Astrocyte of the spinal cord (primary cell): ENCODE data around the gene UIMC1.
A peak's percentile ranks its signal among the peaks of the same experiment; 100 is the strongest.
"Not testable (repeated sequence)": the region's sequence is repeated elsewhere in the genome, so short reads cannot be mapped to it uniquely, and the experiment has no call there.

Source experiments
- DNase-seq: peaks from one replicate; pipeline ENCODE4 v3.0.0; 2011; ENCODE audit warnings: low read depth, low spot score
- H3K4me3 ChIP-seq: 2 replicates; pipeline ENCODE4 v1.5.1; 2011; ENCODE audit warnings: low read depth, mild to moderate bottlenecking, low read length, moderate library complexity
- in situ Hi-C: cut with HindIII; loops from 2 replicates; pipeline ENCODE4 v1.10.0; 2017; ENCODE audit warnings: low sequenced_read_pairs
- TF ChIP-seq, protein P1 (sequence below): IDR thresholded peaks from 2 replicates; pipeline ENCODE4 v1.5.1; 2012; ENCODE audit warnings: low read depth, mild to moderate bottlenecking, low read length, inconsistent platforms

The UIMC1 gene

DNA sequence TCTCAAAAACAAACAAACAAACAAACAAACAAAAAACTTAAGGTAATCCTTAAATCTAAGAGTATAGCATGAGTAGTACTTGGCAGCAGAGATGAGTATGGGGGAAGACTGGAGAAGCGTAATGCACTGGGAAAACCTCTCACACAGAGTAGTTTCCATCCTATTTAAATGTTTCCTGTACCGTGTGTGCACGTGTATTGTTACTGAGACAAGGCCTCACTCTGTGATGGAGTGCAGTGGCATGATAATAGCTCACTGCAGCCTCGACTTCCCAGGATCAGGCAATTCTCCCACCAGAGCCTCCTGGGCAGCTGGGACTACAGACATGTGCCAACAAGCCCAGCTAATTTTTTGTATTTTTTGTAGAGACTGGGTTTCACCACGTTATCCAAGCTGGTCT, 2.9 kb downstream of the UIMC1 start:
- no peak overlapping the region for H3K4me3 ChIP-seq
- TF ChIP-seq, protein P1, sequence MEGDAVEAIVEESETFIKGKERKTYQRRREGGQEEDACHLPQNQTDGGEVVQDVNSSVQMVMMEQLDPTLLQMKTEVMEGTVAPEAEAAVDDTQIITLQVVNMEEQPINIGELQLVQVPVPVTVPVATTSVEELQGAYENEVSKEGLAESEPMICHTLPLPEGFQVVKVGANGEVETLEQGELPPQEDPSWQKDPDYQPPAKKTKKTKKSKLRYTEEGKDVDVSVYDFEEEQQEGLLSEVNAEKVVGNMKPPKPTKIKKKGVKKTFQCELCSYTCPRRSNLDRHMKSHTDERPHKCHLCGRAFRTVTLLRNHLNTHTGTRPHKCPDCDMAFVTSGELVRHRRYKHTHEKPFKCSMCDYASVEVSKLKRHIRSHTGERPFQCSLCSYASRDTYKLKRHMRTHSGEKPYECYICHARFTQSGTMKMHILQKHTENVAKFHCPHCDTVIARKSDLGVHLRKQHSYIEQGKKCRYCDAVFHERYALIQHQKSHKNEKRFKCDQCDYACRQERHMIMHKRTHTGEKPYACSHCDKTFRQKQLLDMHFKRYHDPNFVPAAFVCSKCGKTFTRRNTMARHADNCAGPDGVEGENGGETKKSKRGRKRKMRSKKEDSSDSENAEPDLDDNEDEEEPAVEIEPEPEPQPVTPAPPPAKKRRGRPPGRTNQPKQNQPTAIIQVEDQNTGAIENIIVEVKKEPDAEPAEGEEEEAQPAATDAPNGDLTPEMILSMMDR = no peak
- no peak for DNase-seq
- in situ Hi-C loops = no loop called here

DNA sequence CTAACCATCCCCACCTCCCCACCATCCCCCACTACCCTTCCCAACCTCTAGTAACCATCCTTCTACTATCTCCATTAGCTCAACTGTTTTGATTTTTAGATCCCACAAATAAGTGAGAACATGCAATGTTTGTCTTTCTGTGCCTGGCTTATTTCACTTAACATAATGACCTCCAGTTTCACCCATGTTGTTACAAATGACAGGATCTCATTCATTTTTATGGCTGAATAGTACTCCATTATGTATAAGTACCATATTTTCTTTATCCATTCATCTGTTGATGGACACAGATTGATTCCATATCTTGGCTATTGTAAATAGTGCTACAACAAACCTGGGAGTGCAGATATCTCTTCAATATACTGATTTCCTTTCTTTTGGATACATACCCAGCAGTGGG, 7.1 kb downstream of the UIMC1 start:
- in situ Hi-C loops, H3K4me3 ChIP-seq, DNase-seq: not testable (repeated sequence)

DNA sequence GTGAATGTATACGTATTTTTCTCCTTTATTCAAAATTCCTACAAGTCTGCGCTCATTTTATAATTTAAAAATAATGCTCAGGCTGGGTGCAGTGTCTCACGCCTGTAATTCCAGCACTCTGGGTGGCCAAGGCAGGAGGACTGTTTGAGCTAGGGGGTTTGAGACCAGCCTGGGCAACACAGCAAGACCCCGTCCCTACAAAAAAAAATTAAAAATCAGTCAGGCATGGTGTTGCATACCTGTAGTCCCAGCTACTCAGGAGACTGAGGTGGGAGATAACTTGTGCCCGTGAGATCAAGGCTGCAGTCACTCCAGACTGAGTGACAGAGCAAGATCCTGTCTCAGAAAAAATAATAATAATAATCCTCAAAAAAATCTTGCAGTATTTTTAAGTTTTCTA, 7.8 kb downstream of the UIMC1 start:
- H3K4me3 ChIP-seq = no peak overlapping the region
- TF ChIP-seq, protein P1 = no peak
- DNase-seq = no peak
- in situ Hi-C loops = no loop called here

DNA sequence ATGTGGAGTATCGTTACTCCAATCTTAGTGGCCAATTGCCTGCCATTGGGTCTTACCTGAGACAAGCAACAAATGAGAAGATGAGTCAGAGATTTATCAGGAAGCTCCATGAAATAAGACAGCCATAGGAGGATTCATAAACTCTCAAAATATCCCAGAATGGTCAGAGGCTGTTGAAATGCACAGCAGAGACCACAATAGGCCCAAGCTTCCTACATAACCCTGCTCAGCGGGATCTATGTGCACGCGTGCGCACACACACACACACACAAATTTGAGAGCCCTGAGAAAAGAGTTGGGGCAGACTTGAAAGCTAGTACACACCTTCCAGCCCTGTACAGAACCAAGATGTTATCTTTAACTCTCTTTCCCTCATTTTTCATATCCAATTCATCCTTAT, 9.8 kb downstream of the UIMC1 start:
- no peak overlapping the region for H3K4me3 ChIP-seq
- TF ChIP-seq, protein P1 = no peak
- in situ Hi-C loops = no loop called here
- no peak for DNase-seq

DNA sequence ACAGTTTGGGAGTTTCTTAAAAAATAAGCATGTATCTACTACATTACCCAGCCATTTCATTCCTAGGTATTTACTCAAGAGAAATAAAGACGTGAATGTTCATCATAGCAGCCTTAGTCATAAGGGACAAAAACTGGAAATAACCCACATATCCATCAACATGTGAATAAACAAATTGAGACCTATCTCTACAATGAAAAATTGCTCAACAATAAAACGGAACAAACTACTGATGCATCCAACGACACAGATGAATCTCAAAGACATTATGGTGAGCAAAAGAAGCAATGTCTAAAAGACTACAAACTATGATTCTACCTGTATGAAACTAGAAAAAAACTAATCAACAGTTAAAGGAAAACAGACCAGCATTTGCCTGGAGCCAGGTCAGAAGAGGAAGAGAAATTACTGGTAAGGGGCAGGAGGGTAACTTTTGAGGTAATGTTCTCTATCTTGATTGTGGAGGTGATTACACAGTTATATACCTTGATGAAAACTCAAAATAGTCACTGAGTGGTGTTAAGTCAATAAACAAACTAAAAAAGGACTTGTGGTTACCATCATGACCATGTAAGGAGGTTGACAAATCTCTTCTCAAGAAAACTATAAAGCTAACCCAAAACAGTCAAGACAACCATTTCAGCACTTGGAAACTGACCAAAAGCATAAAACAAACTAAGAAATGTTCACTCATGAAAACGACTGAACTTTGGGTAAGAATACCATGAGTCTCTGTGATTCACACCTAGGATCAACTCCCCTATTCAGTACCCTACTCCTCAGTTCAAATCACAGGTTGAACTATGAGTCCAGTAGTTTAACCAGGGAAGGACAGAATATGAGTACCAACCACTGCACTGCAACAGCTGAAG, 10.4 kb downstream of the UIMC1 start:
- in situ Hi-C loops = no loop called here
- TF ChIP-seq, protein P1 = no peak
- H3K4me3 ChIP-seq = no peak overlapping the region
- peak; percentile 68 for DNase-seq

DNA sequence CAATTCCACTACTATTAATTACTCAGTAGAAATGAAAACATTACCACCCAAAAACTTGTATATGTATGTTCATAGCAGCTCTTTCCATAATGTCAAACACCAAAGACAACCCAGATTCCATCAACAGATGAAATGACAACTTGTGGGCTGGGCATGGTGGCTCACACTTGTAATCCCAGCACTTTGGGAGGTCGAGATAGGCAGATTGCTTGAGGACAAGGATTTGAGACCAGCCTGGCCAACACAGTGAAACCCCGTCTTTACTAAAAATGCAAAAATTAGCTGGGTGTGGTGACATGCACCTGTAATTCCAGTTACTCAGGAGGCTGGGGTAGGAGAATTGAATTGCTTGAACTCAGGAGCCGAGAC, 11.5 kb downstream of the UIMC1 start:
- TF ChIP-seq, protein P1 = no peak
- H3K4me3 ChIP-seq = no peak overlapping the region
- in situ Hi-C loops = no loop called here
- no peak for DNase-seq

DNA sequence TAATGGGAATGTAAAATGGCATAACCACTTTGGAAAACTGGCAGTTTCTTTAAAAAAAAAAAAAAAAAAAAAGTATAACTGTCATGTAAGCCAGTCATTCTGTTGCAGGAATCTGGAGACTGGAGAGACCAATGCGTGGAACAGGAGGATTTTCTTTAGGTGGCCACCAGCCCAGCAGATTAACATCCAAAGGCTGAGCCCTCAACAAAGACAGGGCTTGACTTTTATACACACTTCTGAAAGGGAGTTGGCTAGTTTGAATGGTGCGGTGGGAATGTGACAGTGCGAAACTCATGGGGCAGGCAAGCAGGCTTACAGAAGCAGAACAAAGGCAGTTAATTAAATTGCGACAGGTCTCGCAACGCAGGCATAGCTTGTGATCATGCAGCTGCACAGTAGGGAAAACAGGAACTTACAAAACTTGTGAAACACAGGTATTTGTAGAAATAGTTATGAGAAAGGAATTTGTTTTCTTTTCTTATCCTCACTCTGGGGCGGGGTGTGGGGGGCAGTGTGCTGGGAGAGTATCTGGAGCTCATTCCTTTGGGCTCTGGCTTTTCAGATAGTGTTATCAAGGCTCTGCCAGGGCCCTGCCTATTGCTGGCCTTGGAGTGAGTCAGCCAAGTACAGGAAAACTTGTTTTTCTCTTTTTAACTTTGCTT, 12.0 kb downstream of the UIMC1 start:
- in situ Hi-C loops = no loop called here
- DNase-seq = peak; percentile 50
- H3K4me3 ChIP-seq = no peak overlapping the region
- TF ChIP-seq, protein P1 = no peak

DNA sequence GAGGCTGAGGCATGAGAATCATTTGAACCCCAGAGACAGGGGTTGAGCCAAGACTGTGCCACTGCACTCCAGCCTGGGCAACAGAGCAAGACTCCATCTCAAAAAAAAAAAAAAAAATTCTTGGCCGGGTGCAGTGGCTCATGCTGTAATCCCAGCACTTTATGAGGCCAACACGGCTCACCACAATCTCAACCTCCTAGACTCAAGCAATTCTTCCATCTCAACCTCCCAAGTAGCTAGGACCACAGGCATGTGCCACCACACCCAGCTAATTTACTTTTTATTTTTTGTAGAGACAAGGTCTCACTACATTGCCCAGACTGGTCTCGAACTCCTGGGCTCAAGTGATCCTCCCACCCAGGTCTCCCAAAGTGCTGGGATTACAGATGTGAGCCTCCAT, 13.5 kb downstream of the UIMC1 start:
- H3K4me3 ChIP-seq, in situ Hi-C loops, DNase-seq: not testable (repeated sequence)
